GM19099 (cell line): ENCODE results near the gene TMEM170A.

ENCODE experiments used
- POLR2A ChIP-seq: IDR thresholded peaks from 3 replicates; pipeline ENCODE4 v1.6.1; 2011; ENCODE audit warnings: low read depth; ENCODE audit not compliant: insufficient read length; ENCODE audit errors: extremely low read depth

TMEM170A gene, protein sequence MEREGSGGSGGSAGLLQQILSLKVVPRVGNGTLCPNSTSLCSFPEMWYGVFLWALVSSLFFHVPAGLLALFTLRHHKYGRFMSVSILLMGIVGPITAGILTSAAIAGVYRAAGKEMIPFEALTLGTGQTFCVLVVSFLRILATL

GRCh38 chr16:75464122-75464918 is at the start of gene TMEM170A:
Gene TMEM170A (minus strand): TSS chr16:75464689. CDS start chr16:75464600, 89 bp downstream.
- TF ChIP-seq POLR2A: peak; percentile 98

DNA sequence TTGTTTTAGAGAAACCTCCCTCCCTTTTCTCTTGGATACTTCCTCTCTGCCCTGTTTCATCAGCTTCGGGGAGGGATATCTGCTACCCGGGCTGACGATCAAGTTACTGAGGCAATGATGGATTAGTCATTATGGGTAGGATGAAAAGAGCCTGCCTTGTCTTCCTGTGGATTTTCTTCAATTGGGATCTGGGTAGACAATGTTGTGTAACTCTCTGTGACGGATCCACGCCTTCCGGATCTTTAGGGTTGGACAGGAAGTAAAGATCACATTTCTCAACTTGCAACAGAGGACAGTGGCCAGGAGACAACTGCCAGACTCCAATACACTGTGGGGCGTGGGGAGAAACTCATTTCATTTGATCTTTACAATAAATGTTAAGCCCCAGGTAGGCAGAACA is 42.1 kb upstream of the TMEM170A start:
- TF ChIP-seq POLR2A: no peak

DNA sequence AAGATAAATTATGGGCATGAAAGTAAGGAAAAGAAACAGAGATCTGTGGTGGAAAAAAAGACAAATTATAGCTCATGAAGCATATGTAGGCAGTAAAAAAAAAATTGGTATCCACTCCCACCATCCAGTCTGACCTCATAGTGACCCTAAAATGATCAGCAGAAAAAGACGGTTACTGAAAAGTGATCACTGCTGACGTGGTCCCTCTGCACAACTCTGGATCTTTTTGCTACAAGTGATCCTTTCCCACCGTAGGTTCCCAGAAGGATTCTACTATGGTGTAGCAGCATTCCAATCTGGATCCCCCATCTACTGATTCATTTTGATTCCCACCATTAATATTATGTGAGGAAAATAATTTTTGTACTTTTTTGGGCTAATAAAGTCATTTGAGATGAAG is 41.6 kb upstream of the TMEM170A start:
- no peak for TF ChIP-seq POLR2A

GRCh38 chr16:75503801-75504200 is 39.3 kb upstream of the TMEM170A start:
- TF ChIP-seq POLR2A: no peak

- no peak for TF ChIP-seq POLR2A
Observed at GRCh38 chr16:75502916-75503605, 38.6 kb upstream of the TMEM170A start.

GRCh38 chr16:75501359-75501758 is 36.9 kb upstream of the TMEM170A start:
- no peak for TF ChIP-seq POLR2A

- no peak for TF ChIP-seq POLR2A
Observed at GRCh38 chr16:75497558-75497957, 33.1 kb upstream of the TMEM170A start.

- peak; percentile 12 for TF ChIP-seq POLR2A
Observed at GRCh38 chr16:75495076-75495674, 30.7 kb upstream of the TMEM170A start, which contains the start of gene CHST6. Gene CHST6 (minus strand): TSS chr16:75495441. CDS start chr16:75479828, 15,613 bp downstream.

GRCh38 chr16:75494661-75495075 is 30.2 kb upstream of the TMEM170A start:
- TF ChIP-seq POLR2A: no peak

DNA sequence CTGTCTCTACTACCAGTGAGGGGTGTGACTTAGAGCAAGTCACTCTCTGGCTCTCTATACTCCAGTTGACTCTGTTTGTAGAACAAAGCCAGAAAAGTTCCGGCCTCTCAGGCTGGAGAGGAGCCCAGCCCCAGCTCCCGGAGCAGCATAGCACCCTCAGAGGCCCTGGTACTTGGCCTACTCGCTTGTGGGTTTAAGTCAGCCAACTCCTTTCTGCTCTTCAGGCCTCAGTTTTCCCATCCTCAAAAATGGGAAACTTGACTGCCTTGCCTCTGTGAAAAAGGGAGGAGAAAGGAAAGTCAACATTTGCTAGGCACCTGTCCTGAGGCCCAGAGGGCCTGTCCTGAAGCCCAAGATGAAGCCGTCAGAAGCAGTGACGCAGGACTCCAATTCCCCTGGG is 29.7 kb upstream of the TMEM170A start:
- TF ChIP-seq POLR2A: no peak

DNA sequence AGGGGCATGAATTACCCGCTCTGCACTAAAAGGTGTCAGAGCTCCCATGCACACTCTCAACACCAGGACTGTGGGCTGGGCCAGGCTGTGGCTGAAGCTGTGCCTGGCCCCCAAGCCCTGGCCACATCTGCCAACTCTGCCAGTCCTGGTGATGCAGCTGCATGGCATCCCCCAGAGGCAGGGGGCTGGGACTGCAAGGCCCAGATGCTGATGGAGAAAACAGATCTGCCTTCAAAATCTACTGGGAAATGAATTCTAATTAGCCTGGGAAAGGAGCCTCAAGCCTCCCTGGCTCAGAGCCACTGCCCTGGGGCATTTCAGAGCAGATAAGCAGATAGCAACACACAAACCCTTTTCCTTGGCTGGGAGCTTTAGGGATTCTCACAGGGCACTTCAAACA is 27.4 kb upstream of the TMEM170A start:
- TF ChIP-seq POLR2A: no peak

GRCh38 chr16:75488322-75488721 is 23.8 kb upstream of the TMEM170A start:
- no peak for TF ChIP-seq POLR2A

DNA sequence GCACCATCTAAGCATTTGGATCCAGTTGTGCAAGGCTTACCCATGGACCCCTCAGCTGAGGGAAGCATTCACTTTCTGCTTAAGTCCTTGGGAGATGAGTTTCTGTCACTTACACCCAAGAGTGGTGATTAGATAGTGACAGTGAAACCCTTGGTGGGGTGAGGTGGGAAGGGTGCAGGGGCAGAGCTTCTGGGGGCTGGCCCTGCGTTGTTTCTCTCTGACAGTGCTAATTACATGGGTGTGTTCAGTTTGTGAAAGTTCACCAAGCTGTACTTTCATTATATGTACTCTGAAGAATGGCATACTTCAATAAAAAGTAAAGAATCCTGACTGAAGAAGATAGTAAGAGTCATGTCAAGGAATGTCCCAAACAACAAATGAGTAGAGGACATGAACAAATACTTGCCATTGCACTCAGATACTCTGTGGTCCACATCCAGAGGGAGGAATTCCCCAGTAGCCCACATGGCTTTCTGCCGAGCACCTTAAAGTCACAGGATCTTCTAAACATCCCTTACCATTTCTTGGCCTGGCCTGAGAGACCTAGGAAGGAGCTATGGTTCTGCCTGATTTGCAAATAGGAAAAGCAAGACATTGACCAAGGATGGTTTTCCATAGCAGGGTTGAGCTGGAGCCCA is 22.3 kb upstream of the TMEM170A start:
- TF ChIP-seq POLR2A: no peak

GRCh38 chr16:75486014-75486675 is 21.7 kb upstream of the TMEM170A start:
- no peak for TF ChIP-seq POLR2A
